GM23338 (cell line): Measurements from ENCODE around the gene ATP5MK.

Source experiments
- CTCF ChIP-seq, 2 experiments: fragments of 200-600 bp in 1 of 2; sonication (generic) in 1 of 2; conservative IDR thresholded peaks; 2 replicates each; pipeline versions ENCODE4 v1.5.1 to v1.6.1; 2016 to 2017; ENCODE audit warnings: antibody characterized with exemption in 2 of 2, low read depth in 2 of 2, mild to moderate bottlenecking in 2 of 2, moderate library complexity in 1 of 2
- ETS1 ChIP-seq: IDR thresholded peaks from 2 replicates; pipeline ENCODE4 v1.6.1; 2016; ENCODE audit warnings: antibody characterized with exemption
- EZH2 ChIP-seq: fragments of 200-600 bp; sonication (generic); IDR thresholded peaks from one replicate; pipeline ENCODE4 v1.8.0; 2017; ENCODE audit warnings: antibody characterized with exemption, mild to moderate bottlenecking, low read depth; ENCODE audit not compliant: unreplicated experiment
- EZH2phosphoT487 ChIP-seq: fragments of 200-600 bp; sonication (generic); IDR thresholded peaks from one replicate; pipeline ENCODE4 v1.8.1; 2018; ENCODE audit warnings: antibody characterized with exemption; ENCODE audit not compliant: unreplicated experiment
- JUNB ChIP-seq: IDR thresholded peaks from one replicate; pipeline ENCODE4 v1.6.1; 2016; ENCODE audit warnings: antibody characterized with exemption; ENCODE audit not compliant: unreplicated experiment
- POLR2AphosphoS5 ChIP-seq: IDR thresholded peaks from 2 replicates; pipeline ENCODE4 v1.6.1; 2016; ENCODE audit warnings: antibody characterized with exemption, low read depth
- REST ChIP-seq: IDR thresholded peaks from one replicate; pipeline ENCODE4 v1.6.1; 2018; ENCODE audit warnings: antibody characterized with exemption; ENCODE audit not compliant: unreplicated experiment
- ZNF114 ChIP-seq: fragments of 250-450 bp; sonication (Bioruptor Pico); IDR thresholded peaks from 2 replicates; pipeline ENCODE4 v1.5.0; 2020; ENCODE audit warnings: mild to moderate bottlenecking, moderate library complexity

- no peak for TF ChIP-seq CTCF (conservative IDR thresholded peaks at IDR 0.05; ENCODE audit: low read depth in 2 of 2)
- TF ChIP-seq EZH2phosphoT487 = no peak
- no peak for TF ChIP-seq POLR2AphosphoS5
- no peak for TF ChIP-seq REST
- no peak for TF ChIP-seq ETS1
- TF ChIP-seq EZH2 = no peak
- no peak for TF ChIP-seq ZNF114 (CRISPR knock-in tag)
- no peak for TF ChIP-seq JUNB
Observed at GRCh38 chr10:103423748-103424147, 27.5 kb upstream of the ATP5MK start.
